GM12891 (cell line): ENCODE data around the gene ABCA12.
"Not testable (repeated sequence)": the region's sequence is repeated elsewhere in the genome, so short reads cannot be mapped to it uniquely, and the experiment has no call there.

Experiments
- POLR2A ChIP-seq: IDR thresholded peaks from 2 replicates; pipeline ENCODE4 v1.6.1; 2011; ENCODE audit warnings: low read depth, low read length, control low read depth
- POLR2AphosphoS5 ChIP-seq: IDR thresholded peaks from 2 replicates; pipeline ENCODE4 v1.6.1; 2011; ENCODE audit warnings: low read depth, low read length, control low read depth
- POU2F2 ChIP-seq: IDR thresholded peaks from 2 replicates; pipeline ENCODE4 v1.6.1; 2011; ENCODE audit warnings: low read depth, mild to moderate bottlenecking, control low read depth, low read length, moderate library complexity
- SPI1 ChIP-seq: IDR thresholded peaks from 2 replicates; pipeline ENCODE4 v1.6.1; 2011; ENCODE audit warnings: low read depth, low read length, control low read depth
- TAF1 ChIP-seq: IDR thresholded peaks from 2 replicates; pipeline ENCODE4 v1.6.1; 2011; ENCODE audit warnings: low read depth, low read length, control low read depth

GRCh38 chr2:215163319-215163718, 24.9 kb upstream of the ABCA12 start:
- TF ChIP-seq POLR2A, POLR2AphosphoS5, TAF1, POU2F2, SPI1: not testable (repeated sequence)
